GM15510 (cell line): ENCODE results near the gene NET1.

ENCODE experiments used
- POLR2A ChIP-seq: IDR thresholded peaks from 3 replicates; pipeline ENCODE4 v1.6.1; 2011; ENCODE audit warnings: borderline replicate concordance; ENCODE audit not compliant: insufficient read length; ENCODE audit errors: extremely low read depth

The NET1 gene, protein sequence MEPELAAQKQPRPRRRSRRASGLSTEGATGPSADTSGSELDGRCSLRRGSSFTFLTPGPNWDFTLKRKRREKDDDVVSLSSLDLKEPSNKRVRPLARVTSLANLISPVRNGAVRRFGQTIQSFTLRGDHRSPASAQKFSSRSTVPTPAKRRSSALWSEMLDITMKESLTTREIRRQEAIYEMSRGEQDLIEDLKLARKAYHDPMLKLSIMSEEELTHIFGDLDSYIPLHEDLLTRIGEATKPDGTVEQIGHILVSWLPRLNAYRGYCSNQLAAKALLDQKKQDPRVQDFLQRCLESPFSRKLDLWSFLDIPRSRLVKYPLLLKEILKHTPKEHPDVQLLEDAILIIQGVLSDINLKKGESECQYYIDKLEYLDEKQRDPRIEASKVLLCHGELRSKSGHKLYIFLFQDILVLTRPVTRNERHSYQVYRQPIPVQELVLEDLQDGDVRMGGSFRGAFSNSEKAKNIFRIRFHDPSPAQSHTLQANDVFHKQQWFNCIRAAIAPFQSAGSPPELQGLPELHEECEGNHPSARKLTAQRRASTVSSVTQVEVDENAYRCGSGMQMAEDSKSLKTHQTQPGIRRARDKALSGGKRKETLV

GRCh38 chr10:5412277-5412941, at the start of gene NET1:
TSS of gene NET1 (plus strand) at chr10:5412557. CDS start at chr10:5412693, 136 bp downstream.
- TF ChIP-seq POLR2A, result peak; percentile 60

DNA sequence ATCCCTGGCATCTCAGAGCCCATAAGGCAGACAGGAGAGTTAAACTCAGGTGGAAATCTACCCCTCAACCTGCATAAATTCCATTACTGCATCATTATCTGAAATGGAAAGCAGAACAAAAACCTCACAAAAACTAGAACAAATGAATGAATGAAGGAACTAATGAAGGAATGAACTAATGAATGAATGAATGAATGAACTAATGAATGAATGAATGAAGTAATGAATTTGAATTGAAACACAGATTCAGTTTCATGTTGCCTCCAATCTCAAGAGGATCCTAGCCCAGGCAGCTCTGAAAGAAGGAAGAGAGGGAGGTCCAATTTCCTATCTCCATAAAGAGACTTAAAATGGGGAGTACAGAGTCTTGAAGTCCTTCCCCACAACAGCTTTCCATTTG, 49.5 kb upstream of the NET1 start:
- no peak for TF ChIP-seq POLR2A

DNA sequence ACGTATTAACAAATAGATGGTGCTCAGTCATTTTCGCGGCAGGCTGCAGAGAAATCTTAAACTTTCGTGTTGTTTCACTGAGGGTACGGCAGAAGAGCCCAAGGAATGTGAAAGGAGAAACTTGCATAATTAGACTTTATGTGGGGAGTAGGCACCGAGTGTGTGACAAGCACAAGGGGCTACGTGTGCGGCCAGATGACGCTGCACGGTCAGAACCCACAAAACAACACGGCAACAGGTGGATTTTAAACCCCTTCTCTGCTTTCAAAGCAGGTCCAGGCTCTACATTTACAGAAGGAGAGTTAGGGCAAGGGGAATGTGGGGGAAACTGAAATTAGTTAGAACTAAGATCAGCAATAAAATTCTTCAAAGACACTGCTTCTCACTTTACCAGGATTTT, 48.0 kb upstream of the NET1 start:
- TF ChIP-seq POLR2A, result no peak

- no peak for TF ChIP-seq POLR2A
These were observed 47.4 kb upstream of the NET1 start, which contains the start of gene UCN3 for GRCh38 chr10:5364890-5365338. TSS of gene UCN3 (plus strand) at chr10:5364966. CDS start at chr10:5373721, 8,755 bp downstream.

- no peak for TF ChIP-seq POLR2A
These were observed 46.4 kb upstream of the NET1 start for GRCh38 chr10:5365928-5366327.

GRCh38 chr10:5369362-5370158, 42.8 kb upstream of the NET1 start:
- no peak for TF ChIP-seq POLR2A

- TF ChIP-seq POLR2A, result no peak
These were observed 41.6 kb upstream of the NET1 start for GRCh38 chr10:5370493-5371352.

GRCh38 chr10:5373307-5373706, 39.0 kb upstream of the NET1 start:
- TF ChIP-seq POLR2A, result no peak

DNA sequence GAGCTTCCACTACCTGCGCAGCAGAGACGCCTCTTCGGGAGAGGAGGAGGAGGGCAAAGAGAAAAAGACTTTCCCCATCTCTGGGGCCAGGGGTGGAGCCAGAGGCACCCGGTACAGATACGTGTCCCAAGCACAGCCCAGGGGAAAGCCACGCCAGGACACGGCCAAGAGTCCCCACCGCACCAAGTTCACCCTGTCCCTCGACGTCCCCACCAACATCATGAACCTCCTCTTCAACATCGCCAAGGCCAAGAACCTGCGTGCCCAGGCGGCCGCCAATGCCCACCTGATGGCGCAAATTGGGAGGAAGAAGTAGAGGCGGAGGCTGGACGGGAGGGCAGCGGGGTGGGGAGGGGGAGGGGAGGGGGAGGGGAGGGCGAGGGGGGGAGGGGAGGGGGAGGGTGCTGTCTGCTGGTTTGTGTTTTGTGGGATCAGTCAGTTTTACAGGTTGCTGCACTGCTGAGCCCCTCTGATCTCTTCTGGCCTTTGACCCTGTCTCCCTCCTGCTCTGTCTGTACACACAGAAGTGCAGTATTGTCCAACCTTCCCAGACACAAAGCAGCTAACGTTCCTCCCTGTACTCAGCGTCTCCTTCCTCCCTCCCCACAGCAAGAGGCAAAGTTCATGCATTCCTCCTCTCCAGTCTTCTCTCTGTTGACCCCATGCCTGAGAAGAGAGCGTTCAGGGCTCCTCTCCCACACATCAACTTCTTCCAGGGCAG, 38.3 kb upstream of the NET1 start:
- no peak for TF ChIP-seq POLR2A

- TF ChIP-seq POLR2A, result no peak
These were observed 35.9 kb upstream of the NET1 start for GRCh38 chr10:5376450-5376849.

DNA sequence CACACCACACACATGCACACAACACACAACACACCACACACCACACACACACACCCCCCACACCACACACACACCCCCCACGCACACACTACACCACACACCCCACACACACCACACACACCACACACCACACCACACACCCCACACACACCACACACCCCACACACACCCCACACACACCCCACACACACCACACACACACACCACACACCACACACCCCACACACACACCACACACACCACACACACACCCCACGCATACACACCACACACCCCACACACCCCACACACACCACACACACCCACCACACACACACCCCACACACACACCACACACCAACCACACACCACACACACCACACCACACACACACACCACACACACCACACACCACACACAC, 31.2 kb upstream of the NET1 start:
- no peak for TF ChIP-seq POLR2A

GRCh38 chr10:5385224-5385623, 27.1 kb upstream of the NET1 start:
- no peak for TF ChIP-seq POLR2A

GRCh38 chr10:5387169-5387568, 25.2 kb upstream of the NET1 start:
- no peak for TF ChIP-seq POLR2A
